DMS 273 (cell line): Measurements from ENCODE around the gene SLC9A9.

ENCODE experiments used
- DNase-seq: peaks from one replicate; lab custom pipeline; 2025; ENCODE audit not compliant: unreplicated experiment; lab: John Stamatoyannopoulos, UW

The SLC9A9 gene

DNA sequence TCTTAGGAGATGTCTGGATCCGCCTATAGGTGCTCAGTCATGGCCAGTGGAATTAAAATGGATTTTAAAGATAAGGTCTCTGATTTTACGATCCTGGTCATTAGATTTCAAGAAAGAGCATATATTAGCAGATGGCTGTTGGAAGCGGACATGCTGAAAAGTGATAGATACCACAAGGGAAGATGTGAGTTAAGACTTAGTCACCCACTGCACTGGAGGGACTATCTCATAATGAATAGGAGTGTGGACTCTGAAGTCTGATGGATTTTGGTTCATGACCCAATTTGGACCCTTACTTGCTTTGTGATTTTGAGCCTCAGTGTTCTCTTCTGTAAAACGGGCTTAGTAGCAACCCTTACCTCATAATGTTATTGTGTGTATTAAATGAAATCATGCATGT lies 514.0 kb downstream of the SLC9A9 start:
- no peak for DNase-seq

DNA sequence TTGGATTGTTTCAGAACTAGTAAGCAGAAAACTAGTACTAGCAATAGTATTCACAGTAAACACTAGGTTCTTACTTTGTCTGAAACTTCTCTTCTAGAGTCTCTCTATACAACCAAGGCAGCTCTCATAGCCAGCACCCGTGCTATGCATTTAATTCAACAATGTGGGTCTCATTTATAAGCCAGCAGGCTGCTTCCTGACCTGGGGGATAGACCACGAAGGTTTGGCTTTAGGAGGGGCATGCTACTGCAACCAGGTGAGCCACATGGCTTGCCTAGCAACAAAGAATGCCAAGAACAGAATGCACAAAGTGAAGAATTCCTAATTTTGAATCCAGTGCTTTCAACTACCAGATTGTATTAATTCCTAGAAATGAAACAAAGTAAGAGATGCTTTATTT lies 514.9 kb downstream of the SLC9A9 start:
- DNase-seq, result peak; percentile 13

DNA sequence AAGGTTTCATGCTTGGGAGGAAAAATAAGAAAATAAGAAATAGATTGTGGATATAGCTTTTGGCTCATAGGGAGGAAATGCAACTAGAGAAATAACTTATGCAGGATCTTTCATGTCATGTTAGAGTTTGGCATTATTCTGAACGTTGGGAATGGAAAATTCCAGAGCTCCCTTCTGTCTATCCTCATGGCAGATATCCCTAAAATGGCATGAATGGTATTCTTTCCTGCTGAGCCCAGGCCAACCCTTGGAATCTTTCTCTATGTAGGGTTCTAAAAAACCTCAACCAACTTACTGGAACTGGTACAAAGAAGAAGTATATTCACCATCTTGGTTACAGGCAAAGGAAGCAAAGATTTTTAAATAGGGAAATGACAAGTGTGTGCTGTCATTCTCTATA lies 516.2 kb downstream of the SLC9A9 start:
- DNase-seq, result peak; percentile 35

DNA sequence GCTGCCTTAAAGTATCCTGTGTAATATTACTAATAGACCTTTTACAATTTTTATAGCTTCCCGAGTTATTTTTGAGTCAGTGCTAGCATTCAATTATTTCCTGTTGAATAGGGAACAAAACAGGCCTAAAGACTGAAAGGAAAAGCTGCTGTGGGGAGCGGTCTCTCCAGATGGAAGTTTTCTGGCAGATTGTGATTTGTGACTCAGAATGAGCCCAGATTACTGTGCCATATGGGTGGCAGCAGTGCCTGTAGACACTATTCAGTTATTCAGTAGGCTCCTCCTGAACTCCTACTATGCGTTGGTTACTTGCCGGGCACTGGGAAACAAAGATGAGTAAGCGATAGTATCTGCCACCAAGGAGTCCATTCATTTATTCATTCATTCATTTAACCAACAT lies 516.9 kb downstream of the SLC9A9 start:
- peak; percentile 96 for DNase-seq

DNA sequence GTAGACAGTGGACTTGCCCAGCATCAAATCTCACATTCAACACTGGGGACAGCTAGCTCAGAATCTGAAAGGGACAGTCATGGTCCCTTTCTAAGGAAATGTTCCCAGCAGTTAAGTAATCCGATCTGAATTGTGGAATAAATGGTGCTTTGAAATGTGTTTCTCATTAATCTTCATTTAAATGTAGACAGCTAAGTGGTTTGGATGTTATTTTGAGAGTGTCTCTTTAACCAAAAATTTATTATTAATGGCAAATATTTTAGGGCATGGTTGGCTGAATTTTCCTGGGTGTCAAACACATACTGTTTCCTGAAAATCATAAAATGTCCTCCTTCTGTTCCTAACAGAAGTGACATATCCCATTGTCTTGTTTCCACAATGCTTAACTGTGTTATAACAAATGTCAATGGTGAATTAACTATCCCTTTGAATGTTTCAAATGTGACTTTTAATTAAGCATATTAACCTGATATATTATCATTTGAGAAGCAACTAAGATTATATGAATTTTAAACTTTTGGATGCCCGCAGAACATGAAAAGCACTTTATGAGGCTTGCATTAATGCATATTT lies 517.9 kb downstream of the SLC9A9 start:
- DNase-seq, result peak; percentile 35

DNA sequence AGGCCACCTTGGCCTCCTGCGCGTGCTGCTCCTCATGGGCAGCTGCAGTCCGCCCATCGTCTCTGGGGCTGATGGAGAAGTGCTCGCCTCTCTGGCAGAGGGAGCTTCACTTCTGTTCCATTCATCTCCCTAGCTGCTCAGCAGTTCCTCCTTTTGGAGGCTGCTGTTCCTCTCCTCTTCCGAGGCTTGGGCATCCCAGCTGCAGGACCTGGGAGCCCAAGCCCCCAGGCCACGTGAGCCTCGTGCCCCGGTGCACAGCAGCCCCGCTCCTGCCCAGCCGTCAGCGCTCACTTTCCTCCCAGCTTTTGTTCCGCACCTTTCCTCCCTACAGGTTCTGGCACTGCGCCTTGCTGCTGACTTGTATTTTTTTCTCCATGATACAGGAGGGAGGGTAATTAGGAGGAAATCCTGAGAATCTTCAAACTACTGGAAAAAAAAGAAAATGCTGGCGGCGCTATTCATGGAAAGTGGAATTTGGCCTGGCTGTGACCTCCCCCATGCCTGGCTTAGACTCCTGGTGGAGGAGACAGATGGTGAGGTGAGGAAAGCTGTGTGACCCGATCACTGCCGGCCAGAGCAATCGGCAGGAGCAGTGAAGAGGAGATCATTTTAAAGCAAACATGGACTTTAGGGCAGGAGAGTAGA lies 518.6 kb downstream of the SLC9A9 start:
- DNase-seq, result peak; percentile 91

DNA sequence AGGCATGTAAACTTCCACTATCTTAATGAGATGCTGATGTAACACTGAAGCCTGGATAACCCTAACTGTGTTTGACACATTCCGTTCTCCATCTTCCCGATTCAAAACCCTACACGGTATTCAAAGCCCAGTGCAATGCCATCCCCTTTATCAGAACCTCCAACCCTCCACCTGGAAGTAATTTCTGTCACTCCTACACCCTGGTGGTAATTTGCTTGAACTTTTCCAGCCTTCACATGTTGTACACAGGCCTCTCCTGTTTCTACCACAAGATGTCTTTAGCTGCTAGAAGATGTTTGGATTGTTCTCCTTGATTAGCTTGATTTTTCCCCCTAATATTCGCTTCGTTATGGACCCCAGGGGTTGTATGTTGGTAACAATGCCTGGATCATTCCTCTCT lies 519.8 kb downstream of the SLC9A9 start:
- peak; percentile 48 for DNase-seq

DNA sequence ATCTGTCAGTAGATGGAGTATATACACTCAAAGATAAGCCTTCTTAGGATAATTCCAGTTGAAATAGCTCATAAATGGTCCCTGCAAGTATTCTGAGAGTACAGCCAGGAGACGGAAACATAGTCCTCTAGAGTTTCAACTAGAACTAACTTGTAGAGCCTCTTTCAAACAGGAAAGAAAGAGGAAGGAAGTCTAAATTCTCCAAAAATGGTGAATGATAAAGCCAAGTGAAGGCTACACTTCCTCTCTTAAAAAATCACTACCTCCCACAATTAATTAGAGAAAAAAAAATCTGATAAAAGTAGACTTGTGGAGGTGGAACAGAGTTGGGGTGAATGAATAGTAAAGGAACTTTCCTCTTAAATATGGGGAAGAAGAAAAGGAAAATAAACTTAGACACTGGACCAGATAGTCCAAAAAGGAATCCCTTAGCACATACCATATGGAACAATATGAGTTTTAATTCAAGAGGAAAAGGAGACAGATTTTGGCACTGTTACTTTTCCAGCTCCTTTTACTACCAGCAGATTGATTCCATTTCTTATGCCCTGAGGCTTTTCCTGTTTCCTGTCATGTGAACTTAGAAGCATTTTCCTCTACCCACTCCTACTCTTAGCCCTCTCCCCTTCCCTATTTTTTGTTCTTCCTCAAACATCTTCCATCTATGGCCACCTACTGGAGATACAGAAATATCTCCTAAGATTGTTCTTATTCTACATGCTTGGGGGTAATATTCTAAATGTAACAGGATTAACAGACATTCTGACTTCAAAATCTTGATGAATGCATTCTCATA lies 521.1 kb downstream of the SLC9A9 start:
- peak; percentile 37 for DNase-seq

DNA sequence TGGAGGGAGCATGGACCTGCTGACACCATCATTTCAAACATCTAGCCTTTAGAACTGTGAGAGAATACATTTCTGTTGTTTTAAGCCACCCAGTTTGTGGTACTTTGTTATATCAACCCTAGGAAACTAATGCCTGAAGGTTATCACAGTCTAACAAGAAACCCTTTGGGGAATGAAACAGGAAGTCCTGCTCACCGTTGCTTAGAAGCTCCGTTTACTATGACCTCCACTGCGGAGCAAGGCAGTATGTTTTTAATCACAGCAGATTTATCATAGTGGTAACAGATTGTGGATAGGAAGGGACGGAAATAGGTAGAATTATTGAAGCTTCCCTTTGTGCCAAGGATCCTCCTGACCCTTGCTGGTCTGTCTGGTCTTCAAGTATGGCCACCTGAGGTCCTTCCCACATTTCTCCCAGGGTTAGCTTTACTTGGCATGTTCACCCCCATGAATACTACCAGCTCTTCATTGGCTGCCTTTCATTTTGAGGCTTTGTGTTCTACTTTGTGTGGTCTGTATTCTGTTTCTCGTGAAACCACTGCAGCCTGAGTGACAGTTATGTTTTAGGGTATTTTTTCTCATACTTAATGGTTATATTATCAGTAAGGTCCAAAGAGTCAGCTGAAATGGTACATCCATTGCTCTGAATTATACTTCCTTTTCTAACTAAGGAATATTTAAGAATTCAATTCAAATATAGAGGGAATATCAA lies 527.1 kb downstream of the SLC9A9 start:
- DNase-seq, result no peak

DNA sequence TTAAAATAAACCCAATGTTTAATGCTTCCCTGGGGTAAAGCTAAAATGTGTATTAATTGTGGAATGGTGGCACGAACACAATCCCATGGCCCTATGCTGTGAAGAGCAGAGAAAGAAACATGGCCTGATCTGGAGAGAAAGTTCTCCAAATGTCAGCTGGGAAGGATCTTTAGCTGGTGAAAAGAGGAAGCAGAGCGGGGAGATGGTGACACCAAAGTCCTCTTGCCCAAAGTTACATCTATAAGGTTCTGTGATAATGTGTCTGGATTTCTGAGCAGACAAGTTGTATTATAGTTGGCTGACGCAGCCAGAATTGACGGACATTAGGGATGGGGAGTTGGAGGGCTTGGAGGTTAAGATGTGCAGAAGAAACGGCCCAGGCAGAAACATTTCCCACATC lies 532.5 kb downstream of the SLC9A9 start:
- no peak for DNase-seq

DNA sequence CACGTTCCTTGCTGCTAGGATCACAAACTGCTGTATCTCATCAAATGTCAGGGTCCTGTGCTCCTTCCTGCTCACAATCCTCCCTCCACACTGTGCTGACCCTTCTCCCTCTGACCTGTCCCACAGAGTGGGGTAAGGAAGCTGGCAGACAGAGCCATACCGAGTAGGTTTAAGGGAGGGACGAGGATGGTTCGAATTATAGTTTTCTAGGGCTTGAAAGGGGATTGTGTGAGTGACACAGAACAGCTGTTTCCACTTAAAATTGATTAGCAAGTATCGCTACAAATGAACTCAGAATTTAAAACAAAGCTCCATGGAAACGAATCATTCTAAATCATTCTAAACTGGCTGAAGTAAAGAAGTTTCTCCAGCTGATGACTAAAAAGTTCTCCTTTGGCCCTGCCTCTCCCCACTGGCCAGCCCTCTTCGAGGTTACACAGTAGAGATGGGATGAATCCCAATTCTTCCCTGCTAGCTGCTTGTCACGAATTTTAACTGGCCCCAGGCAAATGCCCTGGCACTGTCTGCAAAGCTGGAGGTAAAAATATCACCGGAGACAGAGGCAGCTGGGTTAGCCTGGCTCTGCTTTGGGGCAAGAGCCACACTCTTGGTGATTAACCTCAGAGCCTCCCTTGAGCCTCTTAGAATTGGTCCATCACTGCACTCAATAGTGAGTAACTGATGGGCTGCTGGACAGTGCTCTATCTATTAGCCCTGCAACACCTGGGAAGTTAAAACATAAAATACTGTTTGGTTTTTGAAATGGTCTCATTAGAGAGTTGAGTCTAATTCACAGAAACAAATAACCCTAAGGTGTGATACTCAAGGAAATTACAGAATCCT lies 533.8 kb downstream of the SLC9A9 start:
- DNase-seq, result no peak

DNA sequence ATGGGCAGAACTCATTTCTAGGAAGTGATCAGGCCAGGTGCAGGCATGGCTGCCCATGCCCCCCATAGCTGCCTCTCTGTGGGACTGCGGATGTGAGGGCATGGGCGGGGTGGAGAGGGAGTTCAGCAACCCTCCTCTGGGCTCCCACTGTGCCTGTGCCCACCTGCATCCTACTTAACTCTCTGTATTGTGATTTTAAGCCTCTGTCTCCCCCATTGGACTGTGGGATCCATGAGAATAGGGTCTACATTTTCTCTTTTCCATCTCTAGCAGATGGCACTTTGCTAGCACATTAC lies 534.4 kb downstream of the SLC9A9 start:
- no peak for DNase-seq

DNA sequence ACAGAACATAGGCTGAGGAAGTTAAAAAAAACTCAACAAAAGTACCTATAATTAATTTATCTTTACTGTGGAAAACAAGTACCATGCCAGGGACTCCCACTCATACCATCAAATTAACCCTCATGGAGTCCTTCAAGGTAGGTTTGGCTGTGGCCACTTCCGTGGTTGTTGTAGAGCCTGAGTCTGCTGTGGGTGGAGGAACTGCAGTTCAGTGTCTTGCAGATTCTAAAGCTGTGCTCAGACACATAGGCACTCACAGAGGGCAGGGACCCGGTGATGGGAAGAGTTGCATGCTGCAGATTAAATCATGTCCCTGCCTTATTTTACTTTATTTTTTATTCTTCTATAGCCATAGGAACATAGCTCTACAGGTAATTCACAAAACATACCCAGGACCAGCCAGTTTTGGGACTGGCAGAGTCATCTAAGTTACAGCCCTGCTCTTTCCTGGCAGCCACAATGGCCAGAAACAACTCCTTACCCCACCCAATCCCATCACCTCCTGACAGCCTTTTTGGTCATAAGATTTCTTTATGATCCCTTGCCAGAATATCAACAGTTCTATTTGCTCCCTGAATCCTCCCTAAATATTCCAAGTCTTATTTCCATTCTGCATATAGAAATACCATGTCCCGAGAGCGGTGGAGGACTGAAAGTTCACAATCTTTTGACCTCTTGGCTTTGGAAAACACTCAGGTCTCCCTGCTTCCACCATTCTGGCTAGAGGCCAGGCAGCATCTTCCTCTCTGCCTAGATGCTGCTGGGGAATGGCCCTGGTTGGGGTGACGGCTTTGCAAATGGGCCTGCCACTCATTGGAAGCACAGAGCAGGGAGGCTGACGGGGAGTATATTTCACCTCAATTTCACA lies 535.0 kb downstream of the SLC9A9 start:
- DNase-seq, result no peak

DNA sequence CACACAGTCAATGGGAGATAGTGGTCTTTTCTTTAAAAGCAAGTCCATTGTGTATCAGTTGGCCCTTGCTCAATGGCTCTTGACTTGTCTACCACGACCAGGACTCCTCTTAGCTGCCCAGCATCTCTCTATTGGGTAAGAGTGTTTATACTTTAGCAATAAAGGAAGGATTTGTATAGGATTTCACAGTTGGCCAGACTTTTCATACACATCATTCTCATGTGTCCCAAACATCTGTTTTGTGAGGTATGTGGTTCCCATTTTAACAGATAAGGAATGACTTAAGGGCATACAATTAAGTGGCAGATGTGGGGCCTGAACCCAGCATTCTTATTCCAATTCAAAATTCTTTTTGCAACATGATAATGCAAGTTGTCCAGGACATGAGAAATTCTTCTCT lies 537.2 kb downstream of the SLC9A9 start:
- peak; percentile 57 for DNase-seq

DNA sequence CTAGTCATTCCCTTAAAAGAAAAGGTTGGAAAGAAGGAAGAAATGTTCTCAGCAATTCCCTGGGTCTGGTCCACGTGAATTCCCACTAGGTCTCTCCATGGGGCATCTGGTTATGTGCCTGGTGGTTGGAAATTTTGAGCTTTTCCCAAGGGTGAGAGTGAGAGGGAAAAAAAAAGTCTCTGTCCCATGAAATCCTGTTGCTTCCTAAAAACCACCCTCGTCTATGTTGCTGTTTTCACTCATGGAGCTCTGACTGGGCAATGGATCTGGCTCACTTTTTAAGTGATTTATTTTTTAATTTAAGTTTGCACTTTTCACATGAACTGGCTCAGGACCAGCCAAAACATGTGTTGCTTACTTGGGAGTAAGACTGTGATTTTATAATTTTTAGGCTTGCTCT lies 538.6 kb downstream of the SLC9A9 start:
- peak; percentile 25 for DNase-seq

DNA sequence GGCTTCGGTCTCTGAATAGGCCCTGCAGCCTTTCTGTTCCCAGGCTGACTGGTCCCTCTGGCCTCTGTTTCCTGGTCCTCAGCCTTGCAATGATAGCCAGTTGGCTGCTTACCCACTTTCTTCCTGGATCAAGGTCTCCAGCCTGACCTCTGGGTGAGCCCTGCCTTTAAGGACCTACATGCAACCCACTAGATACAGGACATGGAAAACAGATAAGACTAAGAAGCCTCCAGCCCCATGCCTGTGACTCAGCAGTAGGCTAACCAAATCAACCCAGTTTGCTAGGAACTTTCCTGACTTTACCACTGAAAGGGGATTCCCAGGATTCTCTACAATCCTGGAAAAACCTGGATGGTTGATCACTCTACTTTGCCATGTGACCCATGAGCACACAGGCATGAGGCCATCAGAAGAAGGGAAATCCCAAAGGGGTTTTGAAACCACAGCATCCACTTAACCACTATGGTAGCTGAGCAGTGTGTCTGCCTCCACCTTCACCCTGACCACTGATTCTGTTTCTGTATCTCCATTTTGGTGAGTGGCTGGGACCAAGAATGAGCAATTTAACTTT lies 540.6 kb downstream of the SLC9A9 start:
- DNase-seq, result no peak

DNA sequence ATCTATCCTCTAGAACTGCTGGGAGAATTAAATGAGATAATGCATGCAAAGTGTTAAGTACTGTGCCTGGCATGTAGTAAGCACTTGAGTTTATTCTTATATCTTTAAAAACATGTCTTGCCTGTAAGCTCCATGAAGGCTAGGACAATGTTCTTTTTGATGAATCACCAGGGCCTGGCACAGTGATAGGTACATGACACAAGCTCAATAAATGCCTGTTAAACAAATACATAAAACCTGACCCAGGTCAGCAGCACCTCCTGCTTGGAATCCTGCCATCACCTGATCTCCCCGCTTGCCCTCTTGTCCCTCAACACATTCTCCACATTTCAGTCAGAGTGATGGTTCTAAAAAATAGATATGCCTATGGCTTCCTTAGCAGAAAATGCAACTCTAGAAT lies 541.9 kb downstream of the SLC9A9 start:
- no peak for DNase-seq

DNA sequence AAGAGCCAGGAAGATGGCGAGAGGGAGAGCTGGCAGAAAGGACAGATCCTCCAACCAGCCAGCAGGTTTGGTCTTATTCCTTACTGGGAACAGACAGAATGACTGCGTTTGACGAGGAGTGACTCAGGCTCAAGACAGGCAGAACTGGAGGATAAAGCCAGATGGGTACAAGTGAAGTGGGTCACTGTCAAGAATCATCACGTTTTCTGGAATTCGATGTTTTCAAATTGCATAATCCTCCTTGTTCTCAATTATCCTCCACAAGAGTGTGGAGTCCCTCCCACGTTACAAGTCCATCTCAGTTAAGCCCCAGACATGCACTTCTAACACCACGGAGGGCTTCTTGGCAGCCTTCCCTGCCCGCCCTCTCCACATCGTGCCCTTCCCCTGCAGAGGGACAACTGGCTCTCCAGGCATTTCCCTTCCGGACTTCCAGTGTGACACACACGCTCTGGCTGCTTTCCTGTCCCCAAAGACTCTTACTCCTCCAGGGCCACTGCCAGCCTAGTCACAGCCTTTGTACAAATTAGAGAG lies 545.6 kb downstream of the SLC9A9 start:
- DNase-seq, result no peak
